ENCODE results near the gene TNFAIP8L1. TPM values are rescaled to one million over a fixed set of nuclear protein-coding genes. Genes with fewer than 3 reads are reported as not detected.
A peak's percentile ranks its signal among the peaks of the same experiment; 100 is the strongest.

Gene TNFAIP8L1
- total RNA-seq, 1 experiment from 2014 or later: 17.8 TPM

DNA sequence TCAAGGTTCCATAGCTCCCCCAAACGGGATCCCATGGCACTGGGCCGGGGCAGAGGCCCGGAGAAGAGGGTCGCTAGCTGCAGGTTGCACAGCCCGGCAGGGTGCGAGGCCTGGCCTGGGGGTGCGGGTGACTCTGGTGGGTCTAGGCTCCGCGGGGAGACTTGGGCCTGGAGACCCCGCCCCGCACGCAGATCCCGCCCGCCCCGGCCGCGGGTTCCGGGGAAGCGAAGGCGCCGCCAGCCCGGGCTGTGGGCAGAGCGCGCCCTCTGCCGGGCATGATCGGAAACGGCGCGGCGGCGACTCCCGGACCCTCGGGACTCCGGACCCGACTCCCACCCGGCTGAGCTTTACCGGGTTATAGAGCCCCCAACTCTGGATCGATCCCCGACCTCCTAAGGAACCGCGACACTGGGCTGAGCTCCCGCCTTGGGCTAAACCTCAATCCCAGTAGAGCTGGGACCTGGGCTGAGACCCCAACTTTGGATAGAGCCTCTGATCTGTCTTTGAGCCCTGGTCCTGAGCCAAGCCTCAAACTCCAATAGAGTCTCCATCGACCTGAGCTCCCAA lies 3.1 kb upstream of the TNFAIP8L1 start:
- no TSS peak for BruUV-seq (replicated peaks)
- Histone ChIP-seq H3K79me2 (ENCODE audit: low read depth) (no peaks in the 10 kb centered on the region), H3K9me3 (ENCODE audit: insufficient read depth, low read depth) (no peaks in the 10 kb centered on the region), H3F3A (ENCODE audit: insufficient read depth, low read depth) (no peaks in the 10 kb centered on the region), H3K27ac (no peak overlapping the region), H3K36me3 (ENCODE audit: low read depth) (no peaks in the 10 kb centered on the region), H3K4me3 (no peak overlapping the region; the same call in 1 of the 2 replicates), H4K20me1 (ENCODE audit: insufficient read depth) (no peaks in the 10 kb centered on the region), H3K9me2 (ENCODE audit: insufficient read depth) (no peaks in the 10 kb centered on the region), H2AFZ (no peak overlapping the region), H3K27me3 (ENCODE audit: insufficient read depth, low read depth) (no peaks in the 10 kb centered on the region), H3K4me1 (replicated peaks; ENCODE audit: insufficient read depth) (no peaks in the 10 kb centered on the region; the same call in 1 of the 2 replicates), H3K4me2 (peak overlapping the region; percentile 61)
- intact Hi-C loops (cut with micrococcal nuclease; ENCODE audit: unreplicated experiment): loop anchor here (5.0 kb wide), 3 partner anchors 114 to 179 kb away; partner anchors contain the start of gene UBXN6
- CTCF ChIA-PET: interaction anchor here (0.5 to 0.7 kb wide), 5 partner anchors 8 to 126 kb away, joined by 3 to 15 read pairs (median 4); no protein-coding TSS in a partner anchor
- POLR2A ChIA-PET (ENCODE audit: unreplicated experiment): no interaction called here
- peak in 1 of 2 experiments; percentile 54 for DNase-seq
- no peak for TF ChIP-seq EZH2 (IDR thresholded peaks at IDR 0.05; ENCODE audit: low read depth)
- TF ChIP-seq, protein P1, sequence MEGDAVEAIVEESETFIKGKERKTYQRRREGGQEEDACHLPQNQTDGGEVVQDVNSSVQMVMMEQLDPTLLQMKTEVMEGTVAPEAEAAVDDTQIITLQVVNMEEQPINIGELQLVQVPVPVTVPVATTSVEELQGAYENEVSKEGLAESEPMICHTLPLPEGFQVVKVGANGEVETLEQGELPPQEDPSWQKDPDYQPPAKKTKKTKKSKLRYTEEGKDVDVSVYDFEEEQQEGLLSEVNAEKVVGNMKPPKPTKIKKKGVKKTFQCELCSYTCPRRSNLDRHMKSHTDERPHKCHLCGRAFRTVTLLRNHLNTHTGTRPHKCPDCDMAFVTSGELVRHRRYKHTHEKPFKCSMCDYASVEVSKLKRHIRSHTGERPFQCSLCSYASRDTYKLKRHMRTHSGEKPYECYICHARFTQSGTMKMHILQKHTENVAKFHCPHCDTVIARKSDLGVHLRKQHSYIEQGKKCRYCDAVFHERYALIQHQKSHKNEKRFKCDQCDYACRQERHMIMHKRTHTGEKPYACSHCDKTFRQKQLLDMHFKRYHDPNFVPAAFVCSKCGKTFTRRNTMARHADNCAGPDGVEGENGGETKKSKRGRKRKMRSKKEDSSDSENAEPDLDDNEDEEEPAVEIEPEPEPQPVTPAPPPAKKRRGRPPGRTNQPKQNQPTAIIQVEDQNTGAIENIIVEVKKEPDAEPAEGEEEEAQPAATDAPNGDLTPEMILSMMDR (conservative IDR thresholded peaks at IDR 0.05): peak; percentile 61

DNA sequence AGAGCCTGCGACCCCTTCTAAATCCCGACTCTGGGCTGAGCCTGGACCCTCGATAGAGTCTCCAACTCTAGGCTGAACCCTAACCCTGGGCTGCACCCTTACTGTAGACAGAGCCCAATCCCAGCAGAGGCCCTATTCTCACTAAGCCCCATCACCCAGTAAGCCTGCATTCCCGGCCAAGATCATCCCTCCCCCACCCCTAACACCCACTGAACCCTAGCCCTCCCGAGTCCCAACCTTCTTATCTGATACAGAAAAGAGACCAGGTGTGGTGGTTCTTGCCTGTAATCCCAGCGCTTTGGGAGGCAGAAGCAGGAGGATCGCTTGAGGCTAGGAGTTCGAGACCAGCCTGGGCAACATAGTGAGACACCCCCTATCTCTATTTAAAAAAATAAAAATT lies 2.6 kb upstream of the TNFAIP8L1 start:
- ChIA-PET POLR2A (ENCODE audit: unreplicated experiment) (no interaction called here), CTCF (interaction anchor here (0.5 to 0.8 kb wide), 5 partner anchors 8 to 385 kb away, joined by 3 to 5 read pairs (median 4); no protein-coding TSS in a partner anchor)
- H3K9me2 ChIP-seq (ENCODE audit: insufficient read depth): no peaks in the 10 kb centered on the region
- no peaks in the 10 kb centered on the region for H3K27me3 ChIP-seq (ENCODE audit: insufficient read depth, low read depth)
- H3K4me2 ChIP-seq: peak overlapping the region; percentile 61; the same call in 1 of the 2 replicates
- no peaks in the 10 kb centered on the region for H3K79me2 ChIP-seq (ENCODE audit: low read depth)
- H3K4me3 ChIP-seq: no peak overlapping the region
- TF ChIP-seq, protein P1 (conservative IDR thresholded peaks at IDR 0.05): no peak
- TF ChIP-seq EZH2 (IDR thresholded peaks at IDR 0.05; ENCODE audit: low read depth): no peak
- no peaks in the 10 kb centered on the region for H3K36me3 ChIP-seq (ENCODE audit: low read depth)
- H4K20me1 ChIP-seq (ENCODE audit: insufficient read depth): no peaks in the 10 kb centered on the region
- no peak overlapping the region for H3K27ac ChIP-seq
- intact Hi-C loops (cut with micrococcal nuclease; ENCODE audit: unreplicated experiment): loop anchor here (5.0 kb wide), 3 partner anchors 114 to 179 kb away; partner anchors contain the start of gene UBXN6
- no peak overlapping the region for H2AFZ ChIP-seq
- no peaks in the 10 kb centered on the region; the same call in 1 of the 2 replicates for H3K4me1 ChIP-seq (replicated peaks; ENCODE audit: insufficient read depth)
- H3K9me3 ChIP-seq (ENCODE audit: insufficient read depth, low read depth): no peaks in the 10 kb centered on the region
- no TSS peak for BruUV-seq (replicated peaks)
- H3F3A ChIP-seq (ENCODE audit: insufficient read depth, low read depth): no peaks in the 10 kb centered on the region
- DNase-seq: no peak

DNA sequence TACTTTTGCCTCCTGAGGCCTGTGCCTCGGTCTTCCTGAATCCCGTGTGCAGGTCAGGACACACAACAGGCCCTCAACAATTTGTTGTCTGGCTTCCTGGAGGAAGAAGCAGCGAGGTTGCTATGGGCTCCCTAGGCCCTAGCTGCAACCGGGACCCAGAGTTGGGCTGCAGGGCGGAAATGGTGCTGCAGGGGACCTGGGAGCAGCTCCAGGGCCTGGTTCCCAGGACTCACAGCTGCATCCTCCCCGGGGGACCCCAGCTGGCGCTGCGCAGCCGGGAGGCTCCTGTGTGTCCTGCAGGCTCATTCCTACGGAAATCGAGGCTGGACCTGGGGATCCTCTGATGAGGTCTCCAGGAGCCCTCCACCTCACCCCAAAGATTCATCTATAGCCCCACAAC lies 999 bp upstream of the TNFAIP8L1 start:
- no peak for TF ChIP-seq EZH2 (IDR thresholded peaks at IDR 0.05; ENCODE audit: low read depth)
- TF ChIP-seq, protein P1 (conservative IDR thresholded peaks at IDR 0.05): no peak
- no peaks in the 10 kb centered on the region for H3F3A ChIP-seq (ENCODE audit: insufficient read depth, low read depth)
- POLR2A ChIA-PET (ENCODE audit: unreplicated experiment): no interaction called here
- H3K4me1 ChIP-seq (replicated peaks; ENCODE audit: insufficient read depth): no peaks in the 10 kb centered on the region; the same call in 1 of the 2 replicates
- CTCF ChIA-PET: no interaction called here
- no peaks in the 10 kb centered on the region for H4K20me1 ChIP-seq (ENCODE audit: insufficient read depth)
- H3K4me3 ChIP-seq: no peak overlapping the region
- H3K27ac ChIP-seq: no peak overlapping the region
- H3K9me2 ChIP-seq (ENCODE audit: insufficient read depth): no peaks in the 10 kb centered on the region
- H3K27me3 ChIP-seq (ENCODE audit: insufficient read depth, low read depth): no peaks in the 10 kb centered on the region
- no TSS peak for BruUV-seq (replicated peaks)
- no peak overlapping the region for H3K4me2 ChIP-seq
- intact Hi-C loops (cut with micrococcal nuclease; ENCODE audit: unreplicated experiment): loop anchor here (5.0 kb wide), 3 partner anchors 116 to 181 kb away; partner anchors contain the start of gene UBXN6
- no peaks in the 10 kb centered on the region for H3K36me3 ChIP-seq (ENCODE audit: low read depth)
- no peak for DNase-seq
- H3K79me2 ChIP-seq (ENCODE audit: low read depth): no peaks in the 10 kb centered on the region
- H3K9me3 ChIP-seq (ENCODE audit: insufficient read depth, low read depth): no peaks in the 10 kb centered on the region
- H2AFZ ChIP-seq: no peak overlapping the region
